Activated CD4-positive, alpha-beta T cell treated with anti-CD3 and anti-CD28 coated beads, Interleukin-2, amount 50 U/mL, for 16 hours (primary cell): ENCODE measurements around the gene LGALS4.
"Not testable (repeated sequence)": the region's sequence is repeated elsewhere in the genome, so short reads cannot be mapped to it uniquely, and the experiment has no call there.

ENCODE experiments used
- DNase-seq: peaks from one replicate; pipeline ENCODE4 v3.0.0-alpha.2; 2020

LGALS4 gene

GRCh38 chr19:38842439-38843174, 29.9 kb upstream of the LGALS4 start:
- DNase-seq, result peak; percentile 76

GRCh38 chr19:38841787-38842438, 29.2 kb upstream of the LGALS4 start:
- no peak for DNase-seq

GRCh38 chr19:38841180-38841766, 28.5 kb upstream of the LGALS4 start:
- no peak for DNase-seq

GRCh38 chr19:38840583-38840968, 27.8 kb upstream of the LGALS4 start:
- no peak for DNase-seq

- no peak for DNase-seq
Measured at GRCh38 chr19:38839816-38840582, 27.3 kb upstream of the LGALS4 start.

- no peak for DNase-seq
Measured at GRCh38 chr19:38838986-38839761, 26.4 kb upstream of the LGALS4 start.

GRCh38 chr19:38838208-38838985, 25.7 kb upstream of the LGALS4 start:
- peak; percentile 33 for DNase-seq

GRCh38 chr19:38837656-38838121, 24.9 kb upstream of the LGALS4 start:
- DNase-seq, result no peak

- DNase-seq, result no peak
Measured at GRCh38 chr19:38836983-38837626, 24.4 kb upstream of the LGALS4 start.

- no peak for DNase-seq
Measured at GRCh38 chr19:38836159-38836982, 23.6 kb upstream of the LGALS4 start.

GRCh38 chr19:38834590-38834989, 21.8 kb upstream of the LGALS4 start:
- DNase-seq, result no peak

GRCh38 chr19:38834104-38834490, 21.4 kb upstream of the LGALS4 start:
- no peak for DNase-seq

GRCh38 chr19:38833092-38833425, 20.3 kb upstream of the LGALS4 start:
- no peak for DNase-seq

- DNase-seq, result peak; percentile 35
Measured at GRCh38 chr19:38831142-38831605, 18.4 kb upstream of the LGALS4 start.

- DNase-seq, result no peak
Measured at GRCh38 chr19:38830039-38830733, 17.4 kb upstream of the LGALS4 start.

- not testable (repeated sequence) for DNase-seq
Measured at GRCh38 chr19:38829203-38829602, 16.5 kb upstream of the LGALS4 start.

- no peak for DNase-seq
Measured at GRCh38 chr19:38826856-38827551, 14.3 kb upstream of the LGALS4 start.

GRCh38 chr19:38825936-38826335, 13.2 kb upstream of the LGALS4 start:
- DNase-seq, result not testable (repeated sequence)
